GM19193 (cell line): Measurements from ENCODE around the gene VAV2.

Experiments
- POLR2A ChIP-seq: IDR thresholded peaks from 4 replicates; pipeline ENCODE4 v1.6.1; 2011; ENCODE audit not compliant: insufficient read depth, insufficient read length; ENCODE audit errors: extremely low read depth

VAV2 gene

DNA sequence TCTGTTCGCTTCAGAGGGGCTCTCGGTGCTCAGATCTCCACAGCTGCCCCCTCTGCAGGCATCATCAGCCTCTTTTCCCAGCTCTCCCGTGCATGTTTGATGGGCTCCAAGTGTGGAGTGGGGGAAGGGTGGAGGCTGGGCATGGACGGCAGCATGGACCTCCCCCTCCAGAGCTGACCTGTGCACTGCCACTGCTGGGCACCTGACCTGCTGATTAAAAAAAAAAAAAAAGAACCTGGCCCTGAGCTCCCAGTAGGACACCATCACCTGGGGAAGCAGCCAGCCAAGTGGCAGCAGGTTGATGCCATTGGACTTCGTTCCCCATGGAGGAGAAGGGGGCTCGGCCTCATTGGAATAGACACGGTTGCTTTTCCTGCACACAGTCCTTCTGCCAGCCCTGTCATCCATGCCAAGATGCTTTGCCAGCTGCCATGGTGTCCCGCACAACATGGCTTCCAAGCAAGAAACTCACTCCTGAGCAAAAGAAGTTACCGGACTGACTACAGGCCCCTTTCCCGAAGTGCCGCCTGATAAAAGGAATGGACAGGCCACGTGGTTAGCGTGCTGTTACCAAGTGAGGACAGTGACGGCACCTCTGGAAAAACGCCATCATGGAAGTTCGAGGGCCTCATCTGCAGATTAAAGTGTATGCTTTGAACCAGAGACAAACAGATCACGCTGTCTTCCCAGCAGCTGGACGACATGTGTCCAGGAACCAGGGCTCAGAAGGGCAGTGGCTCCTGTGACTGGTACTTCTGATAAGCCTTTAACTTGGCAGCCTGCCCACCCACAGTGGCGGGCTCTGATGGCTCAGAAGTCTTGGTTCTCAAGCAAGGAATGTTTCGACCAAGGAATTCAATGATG lies 18.4 kb upstream of the VAV2 start:
- TF ChIP-seq POLR2A = no peak

DNA sequence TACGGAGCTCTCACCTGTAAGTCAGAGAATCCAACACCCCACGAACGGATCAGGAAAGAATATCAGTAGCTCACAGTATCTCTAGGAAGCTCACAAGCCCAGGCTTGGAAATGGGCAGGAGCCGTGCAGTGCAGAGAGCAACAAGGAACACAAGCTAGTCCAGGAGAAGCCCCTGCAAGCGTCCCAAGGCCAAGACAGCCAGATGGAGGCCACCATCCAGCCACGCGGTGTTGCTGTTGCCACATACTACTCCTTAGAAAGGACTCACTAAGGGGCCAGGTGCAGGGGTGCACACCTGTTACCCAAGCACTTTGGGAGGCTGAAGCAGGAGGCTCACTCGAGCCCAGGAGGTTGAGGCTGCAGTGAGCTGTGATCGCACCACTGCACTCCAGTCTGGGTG lies 15.4 kb upstream of the VAV2 start:
- TF ChIP-seq POLR2A = no peak

DNA sequence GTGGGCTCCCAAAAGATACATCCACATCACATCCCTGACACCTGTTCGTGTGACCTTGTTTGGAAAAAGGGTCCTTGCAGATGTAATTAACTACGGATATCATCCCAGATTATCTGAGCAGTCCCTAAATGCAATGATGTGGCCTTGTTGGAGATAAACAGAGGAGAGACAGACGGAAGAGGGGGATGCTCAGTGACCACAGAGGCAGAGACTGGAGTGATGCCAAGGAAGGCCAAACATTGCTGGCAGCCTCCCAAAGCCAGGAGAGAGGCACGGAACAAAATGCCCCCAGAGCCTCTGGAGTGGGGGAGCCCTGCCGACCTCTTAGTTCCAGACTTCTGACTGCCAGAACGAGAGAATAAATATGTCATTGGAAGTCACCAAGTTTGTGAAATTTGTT lies 15.0 kb upstream of the VAV2 start:
- TF ChIP-seq POLR2A = no peak

DNA sequence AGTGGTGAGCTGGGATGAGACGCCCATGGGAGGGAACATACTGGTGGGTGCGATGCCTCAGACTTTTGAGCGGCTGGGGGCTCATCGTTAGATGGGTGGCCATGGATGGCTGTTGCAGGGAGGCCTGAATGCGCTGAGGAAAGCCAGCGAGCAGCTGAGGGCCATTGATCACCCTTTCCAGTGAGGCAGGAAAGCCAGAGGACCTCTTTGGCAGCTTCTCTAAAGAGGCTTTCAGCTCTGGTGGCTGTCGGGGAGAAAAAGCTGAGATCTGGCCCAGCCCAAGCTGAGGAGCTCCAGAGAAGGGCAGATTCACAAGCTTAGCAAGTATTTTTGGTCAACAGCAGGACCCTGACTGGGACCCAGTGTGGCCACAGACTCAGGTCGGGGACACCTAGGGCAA lies 13.3 kb upstream of the VAV2 start:
- no peak for TF ChIP-seq POLR2A

DNA sequence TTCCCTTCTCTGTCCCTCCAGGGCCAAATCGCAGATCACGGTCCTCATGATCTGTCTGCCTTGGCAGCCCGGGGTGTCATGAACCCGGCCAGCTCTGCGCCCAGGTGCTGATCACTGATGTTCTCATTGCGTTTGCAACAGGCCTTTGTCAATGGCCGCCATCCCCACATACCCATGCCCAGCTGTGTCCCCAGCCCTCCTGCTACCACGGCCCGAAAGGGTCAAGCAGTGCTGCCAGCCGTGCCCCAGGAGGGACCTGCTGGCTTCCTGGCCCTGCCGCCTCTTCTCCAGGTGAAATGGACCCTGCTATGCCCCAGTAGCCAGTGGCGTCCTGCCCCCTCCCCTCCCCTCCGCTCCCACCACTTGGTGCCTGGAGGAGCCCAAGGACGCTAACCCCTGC lies 12.8 kb upstream of the VAV2 start:
- TF ChIP-seq POLR2A = no peak

DNA sequence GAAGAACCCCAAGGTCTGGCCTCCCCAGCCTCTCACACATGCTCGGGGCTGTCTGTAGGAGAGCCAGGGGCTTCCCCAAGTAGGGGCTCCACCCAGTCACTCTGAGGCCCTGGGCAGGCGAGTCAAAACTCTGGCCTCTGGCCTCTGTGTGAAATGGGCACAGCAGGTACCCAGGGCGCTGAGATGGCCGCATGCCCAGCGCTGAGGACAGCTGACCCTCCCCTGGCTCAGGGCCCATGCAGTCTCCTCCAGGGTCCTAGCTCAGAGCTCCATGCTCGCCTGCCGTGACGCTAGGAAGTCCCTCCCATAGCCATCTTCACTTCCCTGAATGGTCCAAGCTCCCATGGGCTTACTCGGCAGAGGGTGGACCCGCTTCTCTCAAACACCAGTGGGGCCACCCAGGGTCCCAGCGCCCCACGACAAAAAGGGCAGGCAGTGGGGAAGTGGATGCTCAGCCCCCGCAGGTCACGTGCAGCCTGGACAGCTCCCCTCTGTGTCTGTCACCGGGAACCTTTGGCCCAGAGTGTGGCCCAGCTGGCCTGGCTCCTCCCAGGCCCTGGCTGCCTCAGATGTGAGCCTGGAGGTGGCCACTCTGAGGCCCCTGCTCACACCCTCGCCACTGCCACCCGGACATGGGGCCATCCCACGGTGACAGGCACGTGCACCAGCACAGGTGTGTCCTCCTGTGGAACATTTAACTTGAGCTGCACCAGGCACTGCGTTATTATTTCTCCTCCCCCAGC lies 12.2 kb upstream of the VAV2 start:
- TF ChIP-seq POLR2A = no peak

DNA sequence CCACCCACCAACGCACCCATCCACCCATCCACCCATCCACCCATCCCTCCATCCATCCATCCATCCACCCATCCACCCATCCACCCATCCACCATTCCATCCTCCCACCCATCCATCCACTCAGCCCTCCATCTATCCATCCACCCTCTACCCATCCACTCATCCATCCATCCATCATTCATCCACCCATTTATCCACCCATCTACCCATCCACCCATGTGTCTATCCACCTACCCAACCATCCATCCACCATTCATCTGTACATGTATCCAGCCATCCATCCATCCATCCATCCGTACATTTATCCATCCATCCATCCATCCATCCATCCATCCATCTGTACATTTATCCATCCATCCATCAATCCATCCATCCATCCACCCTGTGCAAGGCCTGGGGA lies 11.1 kb upstream of the VAV2 start:
- no peak for TF ChIP-seq POLR2A

DNA sequence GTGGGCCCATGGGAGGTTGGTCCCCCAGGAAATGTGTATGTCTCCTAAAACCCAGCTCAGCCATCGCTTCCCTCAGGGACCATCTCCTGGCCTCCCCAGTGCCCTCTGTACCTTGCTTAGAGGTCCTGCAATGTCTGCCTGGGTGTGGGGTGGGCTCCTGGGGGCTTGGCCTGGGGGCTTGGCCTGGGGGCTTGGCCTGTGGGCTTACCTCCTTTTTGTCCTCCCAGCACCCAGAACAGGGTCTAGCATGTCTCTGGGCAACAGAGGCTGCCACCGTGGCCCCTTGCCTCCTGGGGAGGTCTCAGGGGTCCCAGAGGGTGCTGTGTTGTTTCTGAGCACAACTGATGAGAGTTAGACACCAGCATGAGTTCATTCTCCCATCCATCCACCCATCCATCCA lies 10.7 kb upstream of the VAV2 start:
- TF ChIP-seq POLR2A = no peak

DNA sequence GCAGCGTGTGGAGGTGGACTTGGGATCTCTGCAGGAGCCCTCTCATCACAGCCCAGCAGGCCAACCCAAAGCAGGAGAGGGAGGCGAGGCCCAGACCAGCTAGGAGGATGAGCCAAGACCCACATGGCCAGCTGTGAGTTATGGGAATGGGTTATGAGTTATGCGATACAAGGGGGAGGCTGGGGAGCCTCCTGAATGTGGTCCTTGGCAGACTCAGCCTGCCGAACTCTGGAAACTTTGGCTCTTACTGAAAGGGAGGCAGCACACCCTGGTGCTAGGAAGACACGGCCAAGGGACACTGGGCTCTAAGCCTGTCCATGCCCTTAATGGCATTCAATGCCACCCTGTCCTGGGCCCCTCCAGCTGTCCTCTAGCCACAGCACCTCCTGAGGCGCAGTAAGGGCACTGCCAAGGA lies 7.7 kb upstream of the VAV2 start:
- no peak for TF ChIP-seq POLR2A

DNA sequence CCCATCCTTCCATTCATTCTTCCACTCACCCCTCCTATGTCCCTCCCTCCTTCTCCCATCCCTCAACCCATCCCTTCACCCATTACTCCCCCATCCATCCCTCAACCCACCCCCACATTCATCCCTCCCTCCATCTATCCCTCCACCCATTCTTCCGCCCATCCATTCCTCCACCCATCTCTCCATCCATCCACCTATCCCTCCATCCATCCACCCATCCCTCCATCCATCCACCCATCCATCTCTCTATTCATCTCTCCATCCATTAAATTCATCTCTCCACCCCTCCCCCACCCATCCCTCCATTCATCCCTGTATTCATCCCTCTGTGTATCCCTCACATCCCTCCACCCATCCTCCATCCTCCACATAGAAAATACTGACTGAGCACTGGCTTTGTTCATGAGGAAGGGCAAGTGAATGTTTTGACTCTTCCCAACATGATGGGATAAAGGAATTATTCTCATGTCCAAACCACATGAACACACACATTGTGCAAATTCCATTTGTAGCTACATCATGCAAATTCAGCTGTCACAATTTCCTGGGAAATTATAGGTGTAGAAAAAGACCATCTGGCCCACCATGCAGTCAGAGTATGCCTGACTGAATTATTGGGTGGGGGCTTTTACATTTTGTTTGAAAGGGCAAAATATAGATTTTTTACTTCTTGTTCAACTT lies 6.9 kb upstream of the VAV2 start:
- no peak for TF ChIP-seq POLR2A

DNA sequence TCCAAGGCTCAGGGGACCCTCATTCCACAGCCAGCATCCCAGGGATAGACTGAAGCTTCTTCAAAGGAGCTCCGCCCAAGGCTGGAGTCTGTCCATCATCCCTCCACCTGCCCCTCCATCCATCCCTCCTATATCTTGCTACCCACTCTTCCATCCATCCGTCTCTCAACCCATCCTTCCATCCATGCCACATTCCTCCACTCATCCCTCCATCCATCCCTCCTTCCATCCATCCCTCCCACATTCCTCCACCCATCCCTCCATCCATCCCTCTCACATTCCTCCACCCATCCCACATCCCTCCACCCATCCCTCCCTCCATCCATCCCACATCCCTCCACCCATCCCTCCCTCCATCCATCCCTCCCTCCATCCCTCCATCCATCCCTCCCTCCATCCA lies 5.5 kb upstream of the VAV2 start:
- no peak for TF ChIP-seq POLR2A

DNA sequence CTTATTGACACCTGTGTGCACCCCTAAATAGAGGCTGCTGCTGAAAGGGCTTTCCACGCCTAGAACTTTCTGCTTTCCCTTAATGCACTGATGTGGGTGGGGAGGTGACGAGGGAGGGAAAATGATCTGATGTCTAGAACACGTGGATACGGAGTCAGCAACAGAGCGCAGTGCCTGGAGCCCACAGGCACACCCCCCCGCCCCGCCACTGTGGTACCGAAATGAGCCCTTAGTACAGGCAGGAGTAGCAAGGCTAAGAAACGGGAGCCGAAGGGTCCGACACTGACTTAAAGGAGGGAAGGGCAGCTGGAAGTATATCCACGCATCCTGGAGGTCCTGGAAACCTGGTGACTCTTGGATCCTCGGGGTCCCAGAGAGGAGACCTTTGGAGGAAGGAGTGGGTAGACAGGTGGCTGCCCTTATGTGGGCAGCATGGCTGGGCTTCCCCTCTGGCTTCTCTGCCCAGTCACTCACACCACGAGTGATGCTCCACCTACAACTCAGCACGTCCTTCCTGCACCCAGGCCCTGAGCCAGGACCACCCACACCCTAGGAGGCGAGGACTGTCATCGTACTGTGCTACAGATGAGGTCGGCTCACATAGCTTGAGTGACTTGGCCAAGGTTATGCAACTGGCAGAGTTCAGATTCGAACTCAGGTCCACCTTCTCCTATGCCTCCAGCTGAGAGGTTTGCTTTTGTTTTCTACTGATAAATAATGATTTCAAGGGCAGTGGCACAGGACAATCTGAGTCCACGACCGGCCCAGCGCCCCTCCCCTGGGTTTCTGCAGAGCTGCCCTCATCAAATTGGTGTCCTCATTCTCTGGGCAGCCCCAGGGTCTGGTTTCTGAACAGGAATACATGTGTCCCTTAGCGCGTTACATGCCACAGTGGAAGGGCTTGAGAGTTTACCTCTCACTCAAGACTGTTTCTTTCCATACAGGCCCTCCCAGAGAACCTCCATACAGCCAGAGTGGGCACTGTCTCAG lies 4.7 kb upstream of the VAV2 start:
- no peak for TF ChIP-seq POLR2A

DNA sequence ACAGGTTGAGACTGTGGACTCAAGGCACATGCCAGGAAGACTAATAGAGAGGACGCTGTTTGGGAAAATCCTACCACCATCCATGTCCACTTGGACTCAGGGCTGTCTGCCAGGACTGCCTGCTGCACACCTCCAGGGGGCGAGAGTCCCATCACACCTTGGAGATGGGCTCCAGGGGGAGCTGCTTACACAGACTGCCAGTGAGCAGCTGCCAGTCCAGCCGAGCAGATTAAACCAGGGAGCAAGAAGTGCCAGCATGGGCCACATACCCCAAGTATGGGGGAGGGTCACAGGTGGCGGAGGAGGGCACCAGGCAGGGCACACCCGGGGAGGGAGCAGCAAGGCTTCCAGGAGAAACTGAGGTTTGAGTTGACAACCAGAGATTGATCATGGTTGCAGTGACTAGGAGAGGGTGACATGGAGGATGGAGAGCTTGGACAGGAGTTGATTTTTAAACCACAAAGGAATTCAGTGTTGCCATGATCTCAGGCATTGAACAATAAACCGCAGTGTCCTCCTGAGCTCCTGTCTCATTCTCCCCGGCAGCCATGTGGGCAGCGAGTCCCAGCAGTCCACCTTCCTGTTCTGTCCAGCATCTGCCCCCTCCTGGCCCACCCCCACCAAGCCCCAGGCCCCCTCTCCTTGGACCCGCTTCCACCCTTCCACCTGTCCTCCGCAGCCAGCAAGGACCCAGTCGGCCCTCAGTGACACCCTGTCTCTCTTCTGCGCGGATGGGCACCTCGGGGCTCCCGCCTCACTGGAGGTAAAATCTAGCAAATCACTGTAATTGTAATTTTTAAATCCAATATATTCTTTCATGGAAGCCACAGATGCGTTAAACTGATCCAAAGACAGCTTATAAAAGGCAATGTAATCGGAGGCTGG lies 3.1 kb upstream of the VAV2 start:
- no peak for TF ChIP-seq POLR2A
